GM18870 (cell line): Measurements from ENCODE around the gene DUSP10.

ENCODE experiments used
- ATAC-seq: cut with Tn5 transposase; IDR thresholded peaks from one replicate; pipeline ENCODE4 v1.9.1; 2021; ENCODE audit warnings: moderate library complexity; ENCODE audit not compliant: unreplicated experiment

The DUSP10 gene

GRCh38 chr1:221741703-221742554, at the start of gene DUSP10:
DUSP10 (minus strand) TSS chr1:221742089; CDS start chr1:221739744, 2,345 bp downstream.
- peak; percentile 90 for ATAC-seq

- no peak for ATAC-seq
These were observed 46.6 kb upstream of the DUSP10 start for GRCh38 chr1:221788466-221788865.

GRCh38 chr1:221786647-221787046, 44.8 kb upstream of the DUSP10 start:
- no peak for ATAC-seq

- no peak for ATAC-seq
These were observed 42.0 kb upstream of the DUSP10 start for GRCh38 chr1:221783936-221784335.

- ATAC-seq, result no peak
These were observed 41.5 kb upstream of the DUSP10 start for GRCh38 chr1:221783437-221783836.

GRCh38 chr1:221782970-221783369, 41.1 kb upstream of the DUSP10 start:
- no peak for ATAC-seq

GRCh38 chr1:221782477-221782876, 40.6 kb upstream of the DUSP10 start:
- ATAC-seq, result no peak

- ATAC-seq, result no peak
These were observed 39.3 kb upstream of the DUSP10 start for GRCh38 chr1:221781102-221781755.

- no peak for ATAC-seq
These were observed 38.3 kb upstream of the DUSP10 start for GRCh38 chr1:221780175-221780574.

- ATAC-seq, result no peak
These were observed 37.9 kb upstream of the DUSP10 start for GRCh38 chr1:221779771-221780170.

- peak; percentile 19 for ATAC-seq
These were observed 36.8 kb upstream of the DUSP10 start for GRCh38 chr1:221778535-221779142.

- peak; percentile 31 for ATAC-seq
These were observed 36.2 kb upstream of the DUSP10 start for GRCh38 chr1:221778125-221778524.

GRCh38 chr1:221777431-221778072, 35.7 kb upstream of the DUSP10 start:
- ATAC-seq, result peak; percentile 75

- peak; percentile 30 for ATAC-seq
These were observed 34.8 kb upstream of the DUSP10 start for GRCh38 chr1:221776495-221777301.

GRCh38 chr1:221775206-221775605, 33.3 kb upstream of the DUSP10 start:
- ATAC-seq, result no peak

- no peak for ATAC-seq
These were observed 32.4 kb upstream of the DUSP10 start for GRCh38 chr1:221774054-221774842.

- ATAC-seq, result no peak
These were observed 31.5 kb upstream of the DUSP10 start for GRCh38 chr1:221773383-221773782.

- no peak for ATAC-seq
These were observed 30.2 kb upstream of the DUSP10 start for GRCh38 chr1:221772117-221772516.

GRCh38 chr1:221768444-221769066, 26.7 kb upstream of the DUSP10 start:
- ATAC-seq, result no peak
